ENCODE results near the gene ASIC2. TPM values are rescaled to one million over a fixed set of nuclear protein-coding genes. Genes with fewer than 3 reads are reported as not detected.

ASIC2 gene
- total RNA-seq, 1 experiment from 2014 or later, result 4.1 TPM

GRCh38 chr17:33120103-33120502 is 173.0 kb downstream of the ASIC2 start:
- POLR2A ChIA-PET, result no interaction called here
- ATAC-seq (no peak), DNase-seq (ENCODE audit: low read depth, low spot score) (no peak)
- in situ Hi-C loops (cut with HindIII; ENCODE audit: low pct_unique_long_range_greater_than_20kb, low sequenced_read_pairs) (no loop called here), intact Hi-C loops (cut with micrococcal nuclease; ENCODE audit: unreplicated experiment) (no loop called here)
- no TSS peak for BruUV-seq (replicated peaks)
- Histone ChIP-seq H3K27ac (ENCODE audit: low read length) (no peak overlapping the region), H3K36me3 (ENCODE audit: control insufficient read depth, insufficient read depth, low read length) (no peaks in the 10 kb centered on the region), H3K27me3 (ENCODE audit: control insufficient read depth, insufficient read depth, low read length) (no peaks in the 10 kb centered on the region), H3K9me3 (ENCODE audit: control insufficient read depth, insufficient read depth, low read depth, low read length) (no peaks in the 10 kb centered on the region), H3K4me1 (ENCODE audit: control insufficient read depth, insufficient read depth, low read length) (no peaks in the 10 kb centered on the region), H3K4me3 (ENCODE audit: low read depth in 2 of 2, low read length in 2 of 2) (no peak overlapping the region)
- no peak for TF ChIP-seq CTCF (IDR thresholded peaks at IDR 0.05)
- no peak for TF ChIP-seq POLR2AphosphoS5 (IDR thresholded peaks at IDR 0.05; ENCODE audit: low read depth, low read length)
- TF ChIP-seq TCF7L2 (IDR thresholded peaks at IDR 0.05; ENCODE audit: low read depth, low read length), result no peak
- TF ChIP-seq REST (IDR thresholded peaks at IDR 0.05; ENCODE audit: insufficient read depth in 1 of 2, low read depth in 2 of 2, low read length in 1 of 2), result no peak
- TF ChIP-seq SIN3A (IDR thresholded peaks at IDR 0.05; ENCODE audit: borderline replicate concordance, insufficient read depth, low read depth, low read length), result no peak
- CTCF ChIA-PET, result no interaction called here

- no peak for DNase-seq (ENCODE audit: low read depth, low spot score)
- no peaks in the 10 kb centered on the region for H3K9me3 ChIP-seq (ENCODE audit: control insufficient read depth, insufficient read depth, low read depth, low read length)
- in situ Hi-C loops (cut with HindIII; ENCODE audit: low pct_unique_long_range_greater_than_20kb, low sequenced_read_pairs), result no loop called here
- BruUV-seq (replicated peaks), result no TSS peak
- H3K36me3 ChIP-seq (ENCODE audit: control insufficient read depth, insufficient read depth, low read length), result no peaks in the 10 kb centered on the region
- ChIA-PET POLR2A (interaction anchor here (0.5 kb wide), 1 partner anchor 174 kb away, joined by 5 read pairs; no protein-coding TSS in a partner anchor), CTCF (no interaction called here)
- H3K27ac ChIP-seq (ENCODE audit: low read length), result no peak overlapping the region
- no peaks in the 10 kb centered on the region for H3K27me3 ChIP-seq (ENCODE audit: control insufficient read depth, insufficient read depth, low read length)
- intact Hi-C loops (cut with micrococcal nuclease; ENCODE audit: unreplicated experiment), result no loop called here
- TF ChIP-seq CTCF (IDR thresholded peaks at IDR 0.05) (no peak), POLR2AphosphoS5 (IDR thresholded peaks at IDR 0.05; ENCODE audit: low read depth, low read length) (no peak), SIN3A (IDR thresholded peaks at IDR 0.05; ENCODE audit: borderline replicate concordance, insufficient read depth, low read depth, low read length) (no peak), REST (IDR thresholded peaks at IDR 0.05; ENCODE audit: insufficient read depth in 1 of 2, low read depth in 2 of 2, low read length in 1 of 2) (no peak), TCF7L2 (IDR thresholded peaks at IDR 0.05; ENCODE audit: low read depth, low read length) (no peak)
- no peak overlapping the region for H3K4me3 ChIP-seq (ENCODE audit: low read depth in 2 of 2, low read length in 2 of 2)
- H3K4me1 ChIP-seq (ENCODE audit: control insufficient read depth, insufficient read depth, low read length), result no peaks in the 10 kb centered on the region; the same call in 1 of the 2 replicates
- no peak for ATAC-seq
Observed at GRCh38 chr17:33118391-33119075, 174.6 kb downstream of the ASIC2 start.

Data from Panc1 (cell line).